OCI-LY7 (cell line): Measurements from ENCODE around the gene CHEK2. TPM values are rescaled to one million over a fixed set of nuclear protein-coding genes. Genes with fewer than 3 reads are reported as not detected.

Experiments
- BruUV-seq: library from RNA; stranded (reverse); fragments of 400-500 nt; replicated peaks from 2 replicates; lab custom pipeline; 2021; lab: Mats Ljungman, UMichigan
- CTCF ChIA-PET: fragments of 300-600 bp; sonication (Branson Sonifier 250); formaldehyde crosslinking; loops from one replicate; lab custom pipeline; 2022; ENCODE audit warnings: antibody characterized with exemption; ENCODE audit not compliant: unreplicated experiment; lab: Charles Lee
- POLR2A ChIA-PET: fragments of 300-600 bp; sonication (Branson Sonifier 250); formaldehyde crosslinking; loops from one replicate; lab custom pipeline; 2022; ENCODE audit warnings: antibody characterized with exemption; lab: Charles Lee
- DNase-seq: peaks from one replicate; pipeline ENCODE4 v3.0.0-alpha.2; 2015; ENCODE audit warnings: low spot score
- H2AFZ ChIP-seq: fragments of 200-600 bp; sonication (generic), shearing (Covaris generic); 2 replicates; pipeline ENCODE4 v1.6.1; 2014; ENCODE audit warnings: mild to moderate bottlenecking, antibody characterized with exemption, low read length, moderate library complexity
- H3K27ac ChIP-seq: fragments of 200-600 bp; sonication (generic); 2 replicates; pipeline ENCODE4 v1.5.1; 2014; ENCODE audit warnings: mixed run types, low read depth, mild to moderate bottlenecking, moderate library complexity, low read length, inconsistent platforms; ENCODE audit not compliant: poor library complexity, severe bottlenecking
- H3K36me3 ChIP-seq: fragments of 200-600 bp; sonication (generic); 2 replicates; pipeline ENCODE4 v1.6.1; 2014; ENCODE audit warnings: mild to moderate bottlenecking, antibody characterized with exemption, low read length, moderate library complexity, mixed read lengths; ENCODE audit not compliant: insufficient read depth
- H3K4me1 ChIP-seq: fragments of 200-600 bp; sonication (generic); 2 replicates; pipeline ENCODE4 v1.5.1; 2014; ENCODE audit warnings: mild to moderate bottlenecking, low read length; ENCODE audit not compliant: insufficient read depth, poor library complexity, severe bottlenecking
- H3K4me2 ChIP-seq: fragments of 200-600 bp; sonication (generic); 2 replicates; pipeline ENCODE4 v1.6.1; 2014; ENCODE audit warnings: mild to moderate bottlenecking, low read length
- H3K4me3 ChIP-seq: fragments of 200-600 bp; sonication (generic); 2 replicates; pipeline ENCODE4 v1.5.1; 2014; ENCODE audit warnings: mild to moderate bottlenecking, low read depth, low read length; ENCODE audit not compliant: poor library complexity, severe bottlenecking
- H3K79me2 ChIP-seq: fragments of 200-600 bp; sonication (generic); 2 replicates; pipeline ENCODE4 v1.6.1; 2016; ENCODE audit warnings: low read depth, mild to moderate bottlenecking, low read length, moderate library complexity, mixed read lengths; ENCODE audit not compliant: insufficient read depth
- H3K9me2 ChIP-seq: fragments of 200-600 bp; sonication (generic); 2 replicates; pipeline ENCODE4 v1.6.1; 2016; ENCODE audit warnings: mild to moderate bottlenecking, low read length, mixed read lengths; ENCODE audit not compliant: insufficient read depth
- H3K9me3 ChIP-seq: fragments of 200-600 bp; sonication (generic); 2 replicates; pipeline ENCODE4 v1.6.1; 2014; ENCODE audit warnings: mild to moderate bottlenecking, mixed run types, low read length, mixed read lengths
- H4K20me1 ChIP-seq: fragments of 200-600 bp; sonication (generic); 2 replicates; pipeline ENCODE4 v1.6.1; 2014; ENCODE audit warnings: mild to moderate bottlenecking, antibody characterized with exemption, low read length, moderate library complexity, mixed read lengths; ENCODE audit not compliant: insufficient read depth
- CTCF ChIP-seq: fragments of 200-600 bp; sonication (generic); conservative IDR thresholded peaks from 2 replicates; pipeline ENCODE4 v1.5.1; 2014; ENCODE audit warnings: mild to moderate bottlenecking, antibody characterized with exemption, low read length, moderate library complexity, mixed read lengths
- EZH2phosphoT487 ChIP-seq: fragments of 200-600 bp; sonication (generic); IDR thresholded peaks from 2 replicates; pipeline ENCODE4 v1.6.1; 2018; ENCODE audit warnings: low read depth, borderline replicate concordance, mild to moderate bottlenecking, mixed run types, antibody characterized with exemption, low read length, moderate library complexity, mixed read lengths
- intact Hi-C: fragments of 100-400 bp; cut with micrococcal nuclease; formaldehyde crosslinking; loops from one replicate; pipeline ENCODE4 v1.10.0; 2022; ENCODE audit not compliant: unreplicated experiment
- total RNA-seq, 2 experiments: library from RNA; depleted of rRNA in 1 of 2; stranded (reverse); fragments of >200 nt in 1 of 2; shearing (Covaris generic) in 1 of 2; gene quantifications; 2 replicates each; pipeline ENCODE4 v1.2.3, GENCODE V29; 2014 to 2022

CHEK2 gene
- total RNA-seq, 2 experiments from 2014 or later = 49.3 to 77.4 TPM

DNA sequence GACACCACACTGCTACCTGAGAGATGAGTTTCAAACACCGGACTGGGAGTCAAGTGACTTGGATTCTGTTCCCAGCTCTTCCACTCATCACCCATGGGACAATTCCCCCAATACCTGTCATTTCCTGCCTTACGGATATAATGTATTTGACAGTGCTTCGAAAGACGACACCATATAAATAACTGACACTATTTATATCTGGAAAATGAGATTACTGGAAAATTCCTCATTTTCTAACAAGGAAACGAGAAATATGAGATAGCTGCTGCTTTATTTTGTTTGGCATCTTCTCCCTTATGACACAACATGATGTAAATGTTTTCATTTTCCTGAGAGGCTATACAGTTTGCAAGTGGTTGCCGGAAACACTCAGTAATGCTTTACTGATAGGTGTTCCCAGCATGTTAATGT, 8.9 kb upstream of the CHEK2 start:
- no peaks in the 10 kb centered on the region for H3K9me2 ChIP-seq
- intact Hi-C loops = no loop called here
- H3K4me1 ChIP-seq = no peaks in the 10 kb centered on the region
- no peak overlapping the region for H2AFZ ChIP-seq
- H3K27ac ChIP-seq = no peak overlapping the region
- TF ChIP-seq EZH2phosphoT487 = no peak
- TF ChIP-seq CTCF = no peak
- BruUV-seq = TSS peak; percentile 28
- H3K4me3 ChIP-seq = no peak overlapping the region
- no peaks in the 10 kb centered on the region for H3K79me2 ChIP-seq
- no peak overlapping the region for H3K4me2 ChIP-seq
- H3K36me3 ChIP-seq = peaks cover 46% of the 10 kb centered on the region
- ChIA-PET CTCF (no interaction called here), POLR2A (interaction anchor here (0.6 to 0.7 kb wide), 2 partner anchors 8 to 17 kb away, joined by 3 to 4 read pairs; no protein-coding TSS in a partner anchor)
- no peak for DNase-seq
- no peaks in the 10 kb centered on the region for H4K20me1 ChIP-seq
- no peaks in the 10 kb centered on the region for H3K9me3 ChIP-seq

DNA sequence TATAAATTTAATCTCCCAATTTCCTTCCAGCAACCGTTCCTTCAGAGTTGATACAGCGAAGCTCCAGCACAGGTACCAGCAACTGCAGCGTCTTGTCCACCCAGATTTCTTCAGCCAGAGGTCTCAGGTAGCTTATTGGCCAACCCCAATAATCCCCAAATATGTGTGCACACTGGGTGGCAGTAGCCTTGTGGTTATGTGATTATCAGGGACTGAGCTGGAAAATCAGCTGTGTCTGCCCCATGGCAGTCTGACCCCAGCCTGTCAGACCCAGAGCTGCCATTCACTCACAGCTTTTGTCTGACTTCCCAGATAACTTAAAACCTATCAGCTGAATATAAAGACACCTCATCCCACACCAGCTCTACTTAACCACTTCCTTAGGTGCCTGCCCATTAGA, 2.2 kb upstream of the CHEK2 start:
- ChIA-PET CTCF (interaction anchor here (0.6 kb wide), 1 partner anchor 178 kb away, joined by 3 read pairs; no protein-coding TSS in a partner anchor), POLR2A (no interaction called here)
- H3K27ac ChIP-seq = no peak overlapping the region
- H3K4me2 ChIP-seq = no peak overlapping the region
- peaks cover 21% of the 10 kb centered on the region for H3K4me1 ChIP-seq
- no peak for DNase-seq
- intact Hi-C loops = loop anchor here (10.0 kb wide), 1 partner anchor 521 kb away; the partner anchor contains the start of genes EWSR1 and RHBDD3
- no peaks in the 10 kb centered on the region for H4K20me1 ChIP-seq
- TF ChIP-seq EZH2phosphoT487 (no peak), CTCF (no peak)
- H3K4me3 ChIP-seq = no peak overlapping the region
- peaks cover 49% of the 10 kb centered on the region for H3K36me3 ChIP-seq
- BruUV-seq = no TSS peak
- no peak overlapping the region for H2AFZ ChIP-seq
- H3K9me2 ChIP-seq = no peaks in the 10 kb centered on the region
- H3K9me3 ChIP-seq = no peaks in the 10 kb centered on the region
- peaks cover 35% of the 10 kb centered on the region for H3K79me2 ChIP-seq

DNA sequence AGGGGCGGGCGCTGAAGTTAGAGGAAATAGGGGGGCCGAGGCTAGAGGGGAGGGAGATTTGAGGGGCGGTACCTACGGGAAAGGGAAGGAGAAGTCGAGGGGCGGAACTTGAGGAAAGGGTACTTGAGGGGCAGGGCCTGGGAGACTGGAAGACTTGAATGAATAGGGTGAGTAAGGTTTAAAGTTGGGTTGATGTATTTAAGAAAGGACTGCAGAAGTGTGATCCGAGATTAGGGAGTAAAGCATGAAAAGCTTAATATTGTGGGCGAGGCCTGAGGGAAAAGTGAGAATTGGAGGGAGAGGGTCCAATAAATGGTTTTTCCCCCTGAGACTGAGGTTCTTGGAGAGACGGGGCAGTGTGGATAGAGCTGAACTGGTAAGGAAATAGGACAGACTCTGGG, 942 bp upstream of the CHEK2 start:
- H3K9me2 ChIP-seq = no peaks in the 10 kb centered on the region
- ChIA-PET POLR2A (interaction anchor here (1.1 kb wide), 1 partner anchor 18 kb away, joined by 3 read pairs; no protein-coding TSS in a partner anchor), CTCF (interaction anchor here (0.6 kb wide), 1 partner anchor 1138 kb away, joined by 3 read pairs; no protein-coding TSS in a partner anchor)
- TF ChIP-seq CTCF = no peak
- no peak for TF ChIP-seq EZH2phosphoT487
- no peak for DNase-seq
- H2AFZ ChIP-seq = peak overlapping the region; percentile 59; the same call in 1 of the 2 replicates
- H4K20me1 ChIP-seq = no peaks in the 10 kb centered on the region
- peaks cover 21% of the 10 kb centered on the region for H3K4me1 ChIP-seq
- intact Hi-C loops = loop anchor here (1.0 to 10.0 kb wide), 2 partner anchors 30 to 522 kb away; partner anchors contain the start of genes CCDC117, EWSR1 and RHBDD3
- H3K36me3 ChIP-seq = peaks cover 49% of the 10 kb centered on the region
- H3K79me2 ChIP-seq = peaks cover 48% of the 10 kb centered on the region
- peak overlapping the region; percentile 83 for H3K27ac ChIP-seq
- H3K4me2 ChIP-seq = peak overlapping the region; percentile 86
- no peaks in the 10 kb centered on the region for H3K9me3 ChIP-seq
- no TSS peak for BruUV-seq
- H3K4me3 ChIP-seq = peak overlapping the region; percentile 78
